Neural cell (in vitro differentiated cells): ENCODE data around the gene KRT14. TPM values are rescaled to one million over a fixed set of nuclear protein-coding genes. Genes with fewer than 3 reads are reported as not detected.
"Not testable (repeated sequence)": the region's sequence is repeated elsewhere in the genome, so short reads cannot be mapped to it uniquely, and the experiment has no call there.

Experiments used
- H2AFZ ChIP-seq: fragments of 200-600, 300-800 bp; sonication (generic), shearing (Covaris generic); 2 replicates; pipeline ENCODE4 v1.6.0; 2014; ENCODE audit warnings: low read depth, mild to moderate bottlenecking, antibody characterized with exemption, low read length, moderate library complexity
- H3F3A ChIP-seq: fragments of 200-600 bp; shearing (Covaris generic); 2 replicates; pipeline ENCODE4 v1.6.1; 2016; ENCODE audit warnings: mild to moderate bottlenecking, moderate library complexity, mixed read lengths, antibody characterized with exemption, low read length; ENCODE audit not compliant: insufficient read depth, poor library complexity, severe bottlenecking
- H3K27ac ChIP-seq: fragments of 200-600, 300-800 bp; sonication (generic), shearing (Covaris generic); 2 replicates; pipeline ENCODE4 v1.5.1; 2014; ENCODE audit warnings: mild to moderate bottlenecking, low read length, moderate library complexity
- H3K27me3 ChIP-seq: fragments of 300-800, 200-600 bp; sonication (generic), shearing (Covaris generic); 2 replicates; pipeline ENCODE4 v1.6.0; 2014; ENCODE audit warnings: mild to moderate bottlenecking, low read depth, low read length, moderate library complexity; ENCODE audit not compliant: insufficient read depth
- H3K36me3 ChIP-seq: fragments of 300-800, 200-600 bp; sonication (generic), shearing (Covaris generic); 2 replicates; pipeline ENCODE4 v1.5.1; 2014; ENCODE audit warnings: mild to moderate bottlenecking, antibody characterized with exemption, low read length, moderate library complexity; ENCODE audit not compliant: insufficient read depth
- H3K4me2 ChIP-seq: fragments of 300-800, 200-600 bp; sonication (generic), shearing (Covaris generic); 2 replicates; pipeline ENCODE4 v1.6.0; 2014; ENCODE audit warnings: mild to moderate bottlenecking, low read length
- H3K4me3 ChIP-seq: fragments of 300-800, 200-600 bp; sonication (generic), shearing (Covaris generic); 2 replicates; pipeline ENCODE4 v1.5.1; 2014; ENCODE audit warnings: mild to moderate bottlenecking, low read length, moderate library complexity
- H3K79me2 ChIP-seq: fragments of 200-600 bp; shearing (Covaris generic); replicated peaks from 2 replicates; pipeline ENCODE4 v1.6.0; 2014; ENCODE audit warnings: mild to moderate bottlenecking, low read length, moderate library complexity; ENCODE audit not compliant: insufficient read depth
- H3K9ac ChIP-seq: fragments of 300-800, 200-600 bp; sonication (generic), shearing (Covaris generic); 2 replicates; pipeline ENCODE4 v1.6.1; 2016; ENCODE audit warnings: mild to moderate bottlenecking, low read length, mixed read lengths
- H3K9me2 ChIP-seq: fragments of 200-600 bp; shearing (Covaris generic); 2 replicates; pipeline ENCODE4 v1.6.1; 2016; ENCODE audit warnings: mild to moderate bottlenecking, low read length, mixed read lengths; ENCODE audit not compliant: insufficient read depth
- H3K9me3 ChIP-seq: fragments of 200-600, 300-800 bp; sonication (generic), shearing (Covaris generic); 2 replicates; pipeline ENCODE4 v1.6.1; 2016; ENCODE audit warnings: mild to moderate bottlenecking, mixed run types, low read length, moderate library complexity, mixed read lengths
- H4K20me1 ChIP-seq: fragments of 200-600 bp; shearing (Covaris generic); 2 replicates; pipeline ENCODE4 v1.6.1; 2016; ENCODE audit warnings: mild to moderate bottlenecking, mixed run types; ENCODE audit not compliant: insufficient read depth
- CTCF ChIP-seq: fragments of 450-650 bp; IDR thresholded peaks from 2 replicates; pipeline ENCODE4 v1.5.1; 2014; ENCODE audit warnings: antibody characterized with exemption, mild to moderate bottlenecking, moderate library complexity; ENCODE audit not compliant: poor library complexity, severe bottlenecking
- EP300 ChIP-seq: fragments of 450-650 bp; conservative IDR thresholded peaks from 2 replicates; pipeline ENCODE4 v1.6.1; 2014; ENCODE audit warnings: antibody characterized with exemption, mild to moderate bottlenecking, moderate library complexity; ENCODE audit not compliant: poor library complexity, severe bottlenecking
- EZH2 ChIP-seq: fragments of 200-600, 300-800 bp; shearing (Covaris generic), sonication (generic); IDR thresholded peaks from 2 replicates; pipeline ENCODE4 v1.6.1; 2014; ENCODE audit warnings: antibody characterized with exemption, low read length, borderline replicate concordance, mild to moderate bottlenecking; ENCODE audit not compliant: insufficient read depth, poor library complexity, severe bottlenecking
- MXI1 ChIP-seq: fragments of 450-650 bp; conservative IDR thresholded peaks from 2 replicates; pipeline ENCODE4 v1.6.1; 2014; ENCODE audit warnings: antibody characterized with exemption, mild to moderate bottlenecking; ENCODE audit not compliant: poor library complexity, severe bottlenecking
- POLR2AphosphoS5 ChIP-seq: IDR thresholded peaks from 2 replicates; pipeline ENCODE4 v1.6.1; 2012
- RAD21 ChIP-seq: fragments of 450-650 bp; conservative IDR thresholded peaks from 2 replicates; pipeline ENCODE4 v1.6.1; 2014; ENCODE audit warnings: antibody characterized with exemption, mild to moderate bottlenecking, moderate library complexity
- SMC3 ChIP-seq: fragments of 450-650 bp; conservative IDR thresholded peaks from 2 replicates; pipeline ENCODE4 v1.6.1; 2014; ENCODE audit warnings: antibody characterized with exemption, mild to moderate bottlenecking, moderate library complexity; ENCODE audit not compliant: poor library complexity
- TAF1 ChIP-seq: IDR thresholded peaks from 2 replicates; pipeline ENCODE4 v1.6.1; 2012; ENCODE audit warnings: low read depth
- polyA plus RNA-seq: library from polyadenylated mRNA; depleted of rRNA; stranded (reverse); fragments of >200 nt; gene quantifications from 2 replicates; pipeline ENCODE4 v1.2.3, GENCODE V29; 2014
- TF ChIP-seq, protein P1 (sequence below): IDR thresholded peaks from 2 replicates; pipeline ENCODE4 v1.6.1; 2012; ENCODE audit warnings: borderline replicate concordance

The KRT14 gene
- polyA plus RNA-seq, 1 donor from 2014 or later = not detected

DNA sequence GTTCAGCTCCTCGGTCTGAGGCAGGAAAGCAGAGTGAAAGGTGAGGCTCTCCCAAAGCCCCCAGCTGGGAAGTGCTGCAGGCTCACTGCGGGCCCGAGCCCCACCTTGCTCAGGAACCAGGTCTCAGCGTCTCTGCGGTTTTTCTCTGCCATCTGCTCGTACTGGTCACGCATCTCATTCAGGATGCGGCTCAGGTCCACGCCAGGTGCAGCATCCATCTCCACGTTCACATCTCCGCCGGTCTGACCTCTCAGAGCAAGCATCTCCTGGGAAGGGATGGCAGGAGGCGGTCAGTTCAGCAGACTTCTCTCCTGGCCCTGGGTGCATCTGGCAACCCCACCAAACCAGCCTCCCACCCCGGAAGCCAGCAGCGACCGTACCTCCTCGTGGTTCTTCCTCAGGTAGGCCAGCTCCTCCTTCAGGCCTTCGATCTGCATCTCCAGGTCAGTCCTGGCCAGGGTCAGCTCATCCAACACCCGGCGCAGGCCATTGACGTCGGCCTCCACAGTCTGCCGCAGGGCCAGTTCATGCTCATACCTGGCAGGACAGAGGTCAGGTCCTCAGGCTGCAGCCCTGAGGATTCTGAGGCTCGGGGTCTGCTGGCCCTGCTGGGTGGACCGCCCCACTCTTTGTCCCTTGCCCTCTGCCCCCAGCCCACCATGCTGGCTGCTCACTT, 24.4 kb upstream of the KRT14 start:
- no peaks in the 10 kb centered on the region for H3K27me3 ChIP-seq
- H3K9me3 ChIP-seq = no peaks in the 10 kb centered on the region
- H3K79me2 ChIP-seq = no peaks in the 10 kb centered on the region
- H4K20me1 ChIP-seq = no peaks in the 10 kb centered on the region
- no peak overlapping the region for H2AFZ ChIP-seq
- no peak overlapping the region for H3K27ac ChIP-seq
- H3K4me2 ChIP-seq = no peak overlapping the region
- no peaks in the 10 kb centered on the region for H3F3A ChIP-seq
- TF ChIP-seq RAD21 = no peak
- no peak for TF ChIP-seq CTCF
- TF ChIP-seq POLR2AphosphoS5 = no peak
- TF ChIP-seq EZH2 = no peak
- TF ChIP-seq, protein P1, sequence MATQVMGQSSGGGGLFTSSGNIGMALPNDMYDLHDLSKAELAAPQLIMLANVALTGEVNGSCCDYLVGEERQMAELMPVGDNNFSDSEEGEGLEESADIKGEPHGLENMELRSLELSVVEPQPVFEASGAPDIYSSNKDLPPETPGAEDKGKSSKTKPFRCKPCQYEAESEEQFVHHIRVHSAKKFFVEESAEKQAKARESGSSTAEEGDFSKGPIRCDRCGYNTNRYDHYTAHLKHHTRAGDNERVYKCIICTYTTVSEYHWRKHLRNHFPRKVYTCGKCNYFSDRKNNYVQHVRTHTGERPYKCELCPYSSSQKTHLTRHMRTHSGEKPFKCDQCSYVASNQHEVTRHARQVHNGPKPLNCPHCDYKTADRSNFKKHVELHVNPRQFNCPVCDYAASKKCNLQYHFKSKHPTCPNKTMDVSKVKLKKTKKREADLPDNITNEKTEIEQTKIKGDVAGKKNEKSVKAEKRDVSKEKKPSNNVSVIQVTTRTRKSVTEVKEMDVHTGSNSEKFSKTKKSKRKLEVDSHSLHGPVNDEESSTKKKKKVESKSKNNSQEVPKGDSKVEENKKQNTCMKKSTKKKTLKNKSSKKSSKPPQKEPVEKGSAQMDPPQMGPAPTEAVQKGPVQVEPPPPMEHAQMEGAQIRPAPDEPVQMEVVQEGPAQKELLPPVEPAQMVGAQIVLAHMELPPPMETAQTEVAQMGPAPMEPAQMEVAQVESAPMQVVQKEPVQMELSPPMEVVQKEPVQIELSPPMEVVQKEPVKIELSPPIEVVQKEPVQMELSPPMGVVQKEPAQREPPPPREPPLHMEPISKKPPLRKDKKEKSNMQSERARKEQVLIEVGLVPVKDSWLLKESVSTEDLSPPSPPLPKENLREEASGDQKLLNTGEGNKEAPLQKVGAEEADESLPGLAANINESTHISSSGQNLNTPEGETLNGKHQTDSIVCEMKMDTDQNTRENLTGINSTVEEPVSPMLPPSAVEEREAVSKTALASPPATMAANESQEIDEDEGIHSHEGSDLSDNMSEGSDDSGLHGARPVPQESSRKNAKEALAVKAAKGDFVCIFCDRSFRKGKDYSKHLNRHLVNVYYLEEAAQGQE = no peak
- no peak for TF ChIP-seq TAF1
- TF ChIP-seq MXI1 = no peak
- TF ChIP-seq EP300 = no peak
- TF ChIP-seq SMC3 = no peak
- no peak overlapping the region for H3K4me3 ChIP-seq
- no peak overlapping the region for H3K9ac ChIP-seq
- no peaks in the 10 kb centered on the region for H3K36me3 ChIP-seq
- H3K9me2 ChIP-seq = no peaks in the 10 kb centered on the region

- not testable (repeated sequence) for H3K79me2 ChIP-seq
Observed at GRCh38 chr17:41610061-41610517, 23.4 kb upstream of the KRT14 start.

DNA sequence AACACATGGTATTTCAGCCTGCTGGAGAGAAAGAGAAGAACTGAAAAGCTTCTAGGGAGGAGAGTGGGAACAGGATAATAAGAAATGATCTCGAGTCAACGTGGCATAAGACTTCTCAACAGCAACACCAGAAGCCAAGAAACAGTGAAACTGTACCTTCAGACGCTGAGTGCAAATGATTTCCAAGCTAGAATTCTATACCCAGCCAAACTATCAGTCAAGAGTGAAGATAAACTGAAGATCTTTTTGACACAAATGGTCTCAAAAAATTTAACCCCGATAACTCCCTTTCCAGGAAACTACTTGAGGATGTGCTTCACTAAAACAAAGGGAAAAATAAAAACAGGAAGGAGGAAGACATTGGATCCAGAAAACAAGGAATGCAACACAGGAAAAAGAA, 20.2 kb upstream of the KRT14 start:
- not testable (repeated sequence) for H3K9me2 ChIP-seq, H3K4me3 ChIP-seq, H2AFZ ChIP-seq, H3K79me2 ChIP-seq, H3K4me2 ChIP-seq, H3K9me3 ChIP-seq, H3K36me3 ChIP-seq, H3K9ac ChIP-seq, H3K27me3 ChIP-seq, H4K20me1 ChIP-seq, H3F3A ChIP-seq, H3K27ac ChIP-seq

More at GRCh38 chr17:41610061-41610517, 23.4 kb upstream of the KRT14 start:
- H3F3A ChIP-seq, H3K4me3 ChIP-seq, H4K20me1 ChIP-seq, H2AFZ ChIP-seq, H3K4me2 ChIP-seq, H3K9ac ChIP-seq, H3K27me3 ChIP-seq, H3K9me3 ChIP-seq, H3K9me2 ChIP-seq, H3K27ac ChIP-seq, H3K36me3 ChIP-seq: not testable (repeated sequence)
